GM12878 (cell line): Measurements from ENCODE around the gene MYH6. TPM values are rescaled to one million over a fixed set of nuclear protein-coding genes. Genes with fewer than 3 reads are reported as not detected.

Source experiments
- ATAC-seq: fragments of 200-7000 bp; cut with Tn5 transposase; 3 replicates; pipeline ENCODE4 v1.9.1; 2020; ENCODE audit warnings: mild to moderate bottlenecking, moderate library complexity
- BruUV-seq: library from RNA; stranded (reverse); fragments of 400-500 nt; replicated peaks from 2 replicates; lab custom pipeline; 2021; lab: Mats Ljungman, UMichigan
- CTCF ChIA-PET: fragments of 300-600 bp; sonication (Branson Sonifier 250); formaldehyde crosslinking; extraction: SDS; loops from one replicate; lab custom pipeline; 2021; ENCODE audit warnings: inconsistent platforms; lab: Yijun Ruan, JAX
- POLR2A ChIA-PET: fragments of 350-600 bp; formaldehyde crosslinking; extraction: SDS; loops from one replicate; lab custom pipeline; 2021; ENCODE audit warnings: inconsistent platforms; lab: Charles Lee
- RAD21 ChIA-PET: fragments of 300-600 bp; sonication (Branson Sonifier 250); formaldehyde crosslinking; loops from one replicate; lab custom pipeline; 2023; ENCODE audit warnings: antibody characterized with exemption; ENCODE audit not compliant: unreplicated experiment; lab: Charles Lee
- SMC1A ChIA-PET: fragments of 300-600 bp; sonication (Branson Sonifier 250); formaldehyde crosslinking; loops from one replicate; lab custom pipeline; 2023; ENCODE audit not compliant: unreplicated experiment, uncharacterized antibody; lab: Charles Lee
- DNase-seq: peaks from one replicate; pipeline ENCODE4 v3.0.0-alpha.2; 2011; ENCODE audit warnings: low read depth, low spot score
- FAIRE-seq: peaks from 3 replicates; lab custom pipeline; 2011; peaks lifted over from hg19 to GRCh38; lab: Jason Lieb, UNC
- H2AFZ ChIP-seq: 2 replicates; pipeline ENCODE4 v1.6.0; 2011; ENCODE audit warnings: low read depth, low read length, control low read depth; ENCODE audit not compliant: control insufficient read depth
- H3K27ac ChIP-seq: 2 replicates; pipeline ENCODE4 v1.5.1; 2011; ENCODE audit warnings: control low read depth; ENCODE audit not compliant: control insufficient read depth, insufficient read depth
- H3K27me3 ChIP-seq, 2 experiments: replicated peaks in 1 of 2; 2 replicates each; pipeline versions ENCODE4 v1.6.0 to v1.6.1; 2011; ENCODE audit warnings: low read length in 1 of 2; ENCODE audit not compliant: control insufficient read depth in 2 of 2, insufficient read depth in 2 of 2
- H3K36me3 ChIP-seq, 2 experiments: 2 replicates each; pipeline ENCODE4 v1.5.1; 2011; ENCODE audit warnings: low read length in 1 of 2; ENCODE audit not compliant: control insufficient read depth in 2 of 2, insufficient read depth in 2 of 2
- H3K4me1 ChIP-seq: 2 replicates; pipeline ENCODE4 v1.6.1; 2011; ENCODE audit warnings: mild to moderate bottlenecking, low read length, moderate library complexity, mixed read lengths; ENCODE audit not compliant: control insufficient read depth, insufficient read depth
- H3K4me2 ChIP-seq: 2 replicates; pipeline ENCODE4 v1.6.0; 2011; ENCODE audit warnings: control low read depth; ENCODE audit not compliant: control insufficient read depth, insufficient read depth
- H3K4me3 ChIP-seq: fragments of 200-600 bp; sonication (generic); 2 replicates; pipeline ENCODE4 v1.5.1; 2016
- H3K79me2 ChIP-seq: 2 replicates; pipeline ENCODE4 v1.6.0; 2011; ENCODE audit warnings: low read length; ENCODE audit not compliant: control insufficient read depth, insufficient read depth
- H3K9ac ChIP-seq: 2 replicates; pipeline ENCODE4 v1.8.0; 2011; ENCODE audit warnings: low read length, control low read depth, mixed read lengths; ENCODE audit not compliant: control insufficient read depth, insufficient read depth
- H3K9me3 ChIP-seq: replicated peaks from 3 replicates; pipeline ENCODE4 v1.5.1; 2011; ENCODE audit warnings: mild to moderate bottlenecking, low read length; ENCODE audit not compliant: control insufficient read depth, insufficient read depth
- H4K20me1 ChIP-seq: 2 replicates; pipeline ENCODE4 v1.6.0; 2011; ENCODE audit not compliant: control insufficient read depth, insufficient read depth
- ASH2L ChIP-seq: fragments of 300-600, 200-600 bp; sonication (generic); IDR thresholded peaks from 2 replicates; pipeline ENCODE4 v1.6.1; 2017; ENCODE audit warnings: low read depth, mild to moderate bottlenecking, borderline replicate concordance
- BRCA1 ChIP-seq: IDR thresholded peaks from 2 replicates; pipeline ENCODE4 v1.6.1; 2011; ENCODE audit warnings: low read depth, low read length, improper control_type of control experiment
- CUX1 ChIP-seq: IDR thresholded peaks from 2 replicates; pipeline ENCODE4 v1.6.1; 2012; ENCODE audit warnings: improper control_type of control experiment, low read depth, low read length; ENCODE audit not compliant: insufficient replicate concordance
- HDAC6 ChIP-seq: fragments of 200-600 bp; sonication (generic); IDR thresholded peaks from one replicate; pipeline ENCODE4 v1.8.0; 2017; ENCODE audit warnings: antibody characterized with exemption; ENCODE audit not compliant: unreplicated experiment
- IRF3 ChIP-seq: fragments of 450-650 bp; IDR thresholded peaks from 2 replicates; pipeline ENCODE4 v1.6.1; 2014; ENCODE audit warnings: mild to moderate bottlenecking
- MTA3 ChIP-seq: IDR thresholded peaks from 2 replicates; pipeline ENCODE4 v1.6.1; 2012; ENCODE audit warnings: low read length, inconsistent platforms, borderline replicate concordance
- MYC ChIP-seq: IDR thresholded peaks from 2 replicates; pipeline ENCODE4 v1.6.1; 2011; ENCODE audit warnings: mild to moderate bottlenecking, low read length, moderate library complexity, inconsistent platforms; ENCODE audit not compliant: insufficient read depth, insufficient replicate concordance, insufficient read length, severe bottlenecking
- NFYB ChIP-seq: IDR thresholded peaks from 2 replicates; pipeline ENCODE4 v1.6.1; 2011; ENCODE audit warnings: low read depth, mild to moderate bottlenecking, low read length, improper control_type of control experiment, moderate library complexity; ENCODE audit not compliant: insufficient read depth
- PKNOX1 ChIP-seq: fragments of 450-650 bp; IDR thresholded peaks from 2 replicates; pipeline ENCODE4 v1.6.1; 2016; ENCODE audit warnings: mild to moderate bottlenecking
- SRF ChIP-seq, 2 experiments: IDR thresholded peaks; 2 replicates each; pipeline ENCODE4 v1.6.1; 2011; ENCODE audit warnings: low read depth in 2 of 2, low read length in 2 of 2, mild to moderate bottlenecking in 1 of 2, moderate library complexity in 1 of 2
- YY1 ChIP-seq: IDR thresholded peaks from 2 replicates; pipeline ENCODE4 v1.6.1; 2011; ENCODE audit warnings: low read depth, mild to moderate bottlenecking, low read length
- ZNF24 ChIP-seq: fragments of 450-650 bp; IDR thresholded peaks from 2 replicates; pipeline ENCODE4 v1.6.1; 2017; ENCODE audit warnings: antibody characterized with exemption, mild to moderate bottlenecking
- ZNF274 ChIP-seq: IDR thresholded peaks from one replicate; pipeline ENCODE4 v1.8.0; 2011; ENCODE audit not compliant: insufficient read length, insufficient read depth
- WGBS: methylation state at CpG from one replicate; pipeline ENCODE4 v1.1.6; 2016; ENCODE audit warnings: low lambda C conversion rate; ENCODE audit not compliant: insufficient replicate concordance, insufficient coverage; ENCODE audit errors: missing lambda C conversion rate; 5-methylcytosine and 5-hydroxymethylcytosine counted together
- in situ Hi-C: fragments of 300-500 bp; cut with MboI; formaldehyde crosslinking; loops from 9 replicates; pipeline ENCODE4 v1.14.3; 2018; ENCODE audit warnings: mixed read lengths
- intact Hi-C: fragments of 100-400 bp; cut with micrococcal nuclease; formaldehyde crosslinking; loops from one replicate; pipeline ENCODE4 v1.14.2; 2022; ENCODE audit not compliant: unreplicated experiment
- polyA plus RNA-seq, 11 experiments: library from polyadenylated mRNA; depleted of rRNA in 4 of 11; unstranded in 6 of 11; stranded (reverse) in 5 of 11; fragments of >200 nt; fragmentation: Nextera tagmentation in 4 of 11; fragmentation: Illumina TruSeq in 1 of 11; extraction: Ambion mirVana in 4 of 11; extraction: Trizol in 1 of 11; gene quantifications; 1 replicate in 1 of 11; 2 replicates in 10 of 11; pipeline versions ENCODE4 v1.2.1 to v1.2.3, GENCODE V29; 2011 to 2016; ENCODE audit warnings: inconsistent platforms in 2 of 11, missing spikeins in 2 of 11, low read depth in 1 of 11
- total RNA-seq, 4 experiments: library from RNA; depleted of rRNA in 3 of 4; stranded (reverse); fragments of >200 nt in 3 of 4; fragmentation: Illumina TruSeq in 1 of 4; extraction: Trizol in 1 of 4; gene quantifications; 2 replicates each; pipeline versions ENCODE4 v1.2.1 to v1.2.3, GENCODE V29; 2013 to 2021

MYH6 gene
- total and polyA plus RNA-seq, 10 of the 15 experiments (the other 5 are each of a cell fraction or from before 2014, with no cell fraction given): 0.01 to 0.84 (median 0.05) TPM; not detected in 7

DNA sequence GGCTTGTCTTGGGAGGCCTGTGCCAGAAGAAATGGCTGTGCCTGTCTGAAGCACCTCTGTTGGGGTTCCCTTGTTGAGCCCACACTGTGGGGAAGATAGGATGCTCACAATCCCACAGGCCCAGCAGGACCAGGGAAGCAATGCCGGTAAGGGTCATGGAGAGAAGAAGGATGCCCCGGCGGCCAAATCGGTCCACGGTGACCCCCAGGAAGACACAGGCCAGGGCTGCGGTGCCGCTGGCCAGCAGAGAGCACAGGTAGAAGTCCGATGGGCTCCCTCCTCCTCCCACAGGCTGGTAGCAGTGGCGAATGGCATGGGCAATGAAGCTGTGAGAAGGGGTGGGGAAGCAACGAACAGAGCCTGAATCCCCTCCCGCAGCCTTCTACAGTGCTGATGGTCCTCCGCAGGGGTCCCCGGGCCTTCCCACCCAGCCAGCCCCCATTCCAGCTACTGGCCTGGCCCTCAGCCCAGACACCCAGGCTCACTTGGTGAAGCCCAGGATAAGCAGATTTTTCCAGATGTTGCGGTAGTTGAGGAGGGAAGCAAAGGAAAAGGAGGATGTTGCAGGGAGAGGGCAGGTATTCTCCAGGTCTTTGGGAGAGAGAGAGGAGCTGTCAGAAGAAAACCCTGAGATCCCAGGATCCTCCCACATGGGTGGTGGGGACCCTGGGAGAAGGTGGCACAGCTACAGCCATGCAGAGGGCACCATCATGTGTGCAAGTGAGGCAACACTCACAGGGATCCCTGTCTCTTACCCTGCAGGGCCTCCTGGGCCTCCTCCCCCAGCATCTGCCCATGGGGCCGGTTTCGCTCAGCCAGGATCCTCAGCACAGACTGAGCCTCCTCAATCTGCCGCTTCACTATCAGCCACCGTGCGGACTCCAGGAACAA lies 60.4 kb downstream of the MYH6 start:
- Histone ChIP-seq H3K27ac (no peak overlapping the region), H4K20me1 (no peaks in the 10 kb centered on the region), H3K4me3 (no peak overlapping the region), H3K9me3 (no peaks in the 10 kb centered on the region), H3K79me2 (no peaks in the 10 kb centered on the region), H3K9ac (no peak overlapping the region), H2AFZ (no peak overlapping the region), H3K36me3 (no peaks in the 10 kb centered on the region), H3K4me2 (no peak overlapping the region), H3K27me3 (peaks cover 4 to 9% of the 10 kb centered on the region in 2 experiments), H3K4me1 (no peaks in the 10 kb centered on the region)
- no peak for FAIRE-seq
- CTCF ChIA-PET: no interaction called here
- in situ Hi-C loops: no loop called here
- WGBS: 74% methylated on average over 19 of the region's 19 CpGs
- no peak for ATAC-seq
- intact Hi-C loops: no loop called here
- DNase-seq: no peak
- POLR2A ChIA-PET: no interaction called here
- no TSS peak for BruUV-seq
- SMC1A ChIA-PET: no interaction called here
- RAD21 ChIA-PET: no interaction called here
- TF ChIP-seq ZNF24 (no peak), CUX1 (no peak), HDAC6 (no peak), MYC (no peak), MTA3 (no peak), ZNF274 (no peak), IRF3 (no peak), SRF (IDR thresholded peaks at IDR 0.05; ENCODE audit: low read depth in 2 of 2, low read length in 2 of 2) (no peak), NFYB (no peak), YY1 (no peak), BRCA1 (no peak), PKNOX1 (no peak), ASH2L (no peak)
